IPS DF 4.7 (cell line): ENCODE measurements around the gene SLC12A2.

Source experiments
- DNase-seq: peaks from one replicate; pipeline ENCODE4 v3.0.0-alpha.2; 2013; ENCODE audit warnings: low spot score; ENCODE audit errors: extremely low read depth

The SLC12A2 gene

DNA sequence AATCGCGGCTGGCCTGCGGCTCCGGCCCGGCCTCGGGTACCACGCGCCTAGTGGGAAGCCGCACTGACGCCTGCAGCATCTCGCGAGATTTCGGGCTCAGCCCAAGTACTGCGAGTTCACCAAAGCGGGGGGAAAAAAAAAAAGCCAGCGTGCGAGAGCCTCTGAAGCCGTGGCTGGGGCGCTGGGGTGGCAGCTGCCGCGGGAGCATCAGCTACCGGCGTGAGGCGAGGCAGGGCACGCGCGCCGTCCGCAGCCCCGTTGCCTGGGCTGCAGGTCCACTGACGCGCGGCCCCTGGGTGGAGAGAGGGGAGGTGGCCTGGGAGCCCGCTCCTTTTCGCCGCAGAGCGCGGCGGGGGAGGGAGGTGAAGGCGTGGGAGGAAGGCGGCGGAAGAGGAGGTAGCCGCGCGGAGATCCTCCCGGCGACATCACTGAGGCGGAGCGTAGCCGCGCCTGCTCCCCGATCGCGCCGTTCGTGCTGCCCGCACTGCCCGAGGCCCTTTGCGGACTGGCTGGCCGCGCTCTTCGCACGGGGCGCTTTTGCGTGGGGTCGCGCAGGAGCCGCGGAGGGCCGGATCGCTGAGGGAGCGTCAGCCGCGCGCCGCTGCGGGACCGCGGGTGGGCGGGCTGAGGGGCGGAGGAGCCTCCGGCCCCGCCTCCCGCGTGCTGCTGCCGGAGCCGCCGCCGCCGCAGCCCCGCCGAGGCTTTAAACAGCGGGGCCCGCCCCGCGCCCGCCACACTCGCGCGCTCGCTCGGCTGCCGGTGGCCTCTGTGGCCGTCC is at the start of gene SLC12A2:
TSS of gene SLC12A2 (plus strand) at position 734 of the 778 bp plus-strand sequence. CDS start 189 bp downstream, outside the sequence.
- peak; percentile 71 for DNase-seq

DNA sequence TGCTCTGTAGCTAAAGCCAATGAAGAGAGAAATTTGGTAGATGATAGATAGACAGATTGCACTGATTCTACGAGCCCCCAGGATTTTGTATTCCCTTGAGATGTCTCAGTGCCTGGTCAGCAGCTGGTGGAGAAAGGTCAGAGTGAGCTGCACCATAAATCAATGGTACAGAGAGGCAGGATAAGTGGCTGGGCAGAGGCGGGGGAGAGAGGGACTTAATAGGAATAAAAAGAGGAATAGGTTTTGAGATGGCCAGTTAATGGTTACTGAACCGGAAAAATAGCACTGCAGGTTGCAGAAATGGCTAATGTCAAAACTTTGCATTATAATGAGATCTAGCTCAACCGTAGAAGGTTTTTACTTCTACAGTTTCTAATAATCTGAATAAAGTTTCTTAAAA is 47.9 kb upstream of the SLC12A2 start:
- no peak for DNase-seq

DNA sequence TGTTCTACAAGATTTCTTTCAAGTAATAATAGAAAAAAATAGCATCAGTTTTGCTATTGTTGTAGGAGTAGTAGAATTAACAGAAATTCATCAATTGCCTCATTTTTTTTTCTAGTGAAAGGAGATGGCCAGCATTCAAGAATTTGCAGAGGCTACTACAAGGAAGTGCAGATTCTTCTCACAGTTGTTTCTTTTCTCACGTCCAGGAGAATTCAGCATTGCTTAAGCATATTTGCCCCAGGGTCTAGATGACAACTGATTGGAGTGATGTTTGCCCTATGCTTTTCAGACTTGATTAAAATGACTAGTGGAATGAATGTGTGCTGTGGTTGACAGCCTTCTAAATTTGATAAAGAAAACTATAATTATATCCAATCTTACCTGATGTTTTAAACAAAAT is 46.6 kb upstream of the SLC12A2 start:
- no peak for DNase-seq

DNA sequence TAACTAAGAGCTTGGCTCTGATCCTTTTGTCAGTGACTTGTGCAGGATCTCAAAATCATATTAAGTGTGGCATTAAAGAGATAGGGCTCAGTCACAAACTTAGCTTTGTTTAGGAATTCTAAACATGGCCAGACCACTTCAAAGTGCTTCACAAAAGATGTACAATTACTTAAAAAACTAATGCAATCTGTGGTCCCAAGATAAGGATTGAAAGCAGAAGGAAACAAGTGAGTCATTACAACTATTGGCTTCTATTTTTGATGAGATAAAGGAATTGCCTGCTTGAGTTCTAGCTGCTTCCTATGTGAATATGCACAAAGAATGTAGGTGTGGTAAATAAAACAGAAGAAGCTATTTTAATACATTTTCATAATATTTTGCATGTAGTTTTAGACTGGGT is 44.9 kb upstream of the SLC12A2 start:
- DNase-seq: no peak

DNA sequence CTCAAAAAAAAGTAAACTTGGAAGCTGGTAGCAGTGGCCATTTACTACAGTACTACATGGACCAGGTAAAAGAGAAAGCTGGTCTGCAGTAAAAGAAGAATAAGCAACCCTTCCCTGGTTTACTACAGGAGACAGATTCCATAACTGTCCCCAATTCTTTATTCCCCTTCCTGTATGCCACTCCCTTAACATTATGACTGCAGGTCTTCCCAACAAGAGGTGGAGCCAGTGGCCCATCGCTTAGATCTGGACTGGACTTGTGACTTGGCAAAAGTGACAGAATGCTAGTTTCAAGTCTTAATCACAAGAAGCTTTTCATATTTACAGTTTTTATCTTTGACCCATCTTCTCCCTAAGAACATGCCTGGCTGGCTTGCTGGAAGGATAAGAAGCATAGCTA is 42.6 kb upstream of the SLC12A2 start:
- DNase-seq: no peak

DNA sequence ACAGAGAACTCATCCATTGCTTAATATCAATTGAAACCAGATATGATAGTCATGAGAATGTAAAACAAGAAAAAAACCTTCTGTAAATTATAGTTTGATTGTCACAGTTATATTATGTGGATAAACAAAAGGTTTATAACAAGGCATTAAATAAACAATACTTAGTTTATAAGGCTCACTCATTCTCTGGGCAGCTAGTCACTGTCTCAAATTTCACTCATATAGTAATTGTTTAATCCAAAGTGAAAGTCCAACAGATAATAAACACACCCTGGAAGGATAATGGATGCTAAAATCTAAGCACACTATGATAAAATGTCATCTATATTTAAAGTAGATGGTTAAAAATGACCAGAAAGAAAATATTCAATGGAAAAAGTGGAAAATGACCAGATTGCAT is 30.8 kb upstream of the SLC12A2 start:
- no peak for DNase-seq

DNA sequence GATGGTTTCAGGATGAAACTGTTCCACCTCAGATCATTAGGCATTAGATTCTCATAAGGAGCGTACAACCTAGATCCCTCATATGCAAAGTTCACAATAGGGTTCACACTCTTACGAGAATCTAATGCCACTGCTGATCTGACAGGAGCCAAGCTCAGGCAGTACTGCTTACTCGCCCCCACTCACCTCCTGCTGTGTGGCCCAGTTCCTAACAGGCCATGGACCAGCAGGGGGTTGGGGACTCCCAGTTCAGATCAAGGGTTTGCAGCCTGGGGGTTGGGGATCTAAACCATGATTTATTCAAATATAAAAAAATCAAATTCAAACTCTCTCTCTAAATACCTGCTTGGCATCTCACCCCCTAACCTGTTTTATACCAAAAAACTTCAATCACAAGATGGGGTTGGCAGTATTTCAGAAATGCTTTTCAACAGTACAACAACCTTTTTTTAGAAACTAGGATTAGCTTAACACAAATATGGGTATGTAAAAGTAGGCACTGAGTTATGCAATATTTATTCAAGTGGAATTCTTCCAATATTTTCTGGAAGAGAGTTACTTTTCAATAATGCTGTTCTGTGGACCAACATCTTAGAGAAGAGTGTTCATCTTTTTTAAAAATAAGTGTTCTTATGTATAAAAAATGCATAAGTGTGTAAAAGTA is 30.1 kb upstream of the SLC12A2 start:
- DNase-seq: no peak

DNA sequence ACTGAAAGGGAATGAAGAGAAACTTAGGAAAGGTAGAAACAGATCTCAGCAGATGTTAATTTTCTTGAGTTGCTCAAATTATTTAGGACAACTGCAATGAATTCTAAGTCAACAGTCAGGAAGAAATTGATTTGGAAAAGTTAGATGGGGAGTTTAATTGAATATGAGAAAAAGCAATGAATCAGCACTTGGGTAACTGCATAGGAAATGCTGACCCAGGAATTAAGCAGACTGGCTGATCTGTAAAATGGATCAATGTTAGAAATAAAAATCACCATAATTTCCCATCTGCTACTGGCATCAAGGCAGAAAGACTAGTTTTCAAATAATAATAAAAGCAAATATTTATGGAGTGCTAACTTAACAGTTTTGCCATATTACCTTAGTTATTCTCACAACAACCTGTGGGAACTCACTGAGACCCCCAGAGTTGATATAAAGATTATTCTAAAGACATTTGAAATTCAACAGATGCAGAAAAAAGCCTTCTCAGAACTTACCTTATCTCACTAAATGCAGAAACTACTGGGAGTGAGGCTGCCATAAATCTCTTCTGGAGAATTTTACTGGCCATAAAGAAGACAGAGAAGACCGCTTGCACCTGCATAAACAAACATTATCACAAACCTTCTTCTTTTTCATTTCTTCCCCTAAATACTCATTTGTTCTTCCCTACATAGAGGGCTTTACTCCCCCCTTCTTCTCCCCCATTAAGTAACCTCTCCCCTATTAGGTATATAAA is 22.8 kb upstream of the SLC12A2 start:
- no peak for DNase-seq

DNA sequence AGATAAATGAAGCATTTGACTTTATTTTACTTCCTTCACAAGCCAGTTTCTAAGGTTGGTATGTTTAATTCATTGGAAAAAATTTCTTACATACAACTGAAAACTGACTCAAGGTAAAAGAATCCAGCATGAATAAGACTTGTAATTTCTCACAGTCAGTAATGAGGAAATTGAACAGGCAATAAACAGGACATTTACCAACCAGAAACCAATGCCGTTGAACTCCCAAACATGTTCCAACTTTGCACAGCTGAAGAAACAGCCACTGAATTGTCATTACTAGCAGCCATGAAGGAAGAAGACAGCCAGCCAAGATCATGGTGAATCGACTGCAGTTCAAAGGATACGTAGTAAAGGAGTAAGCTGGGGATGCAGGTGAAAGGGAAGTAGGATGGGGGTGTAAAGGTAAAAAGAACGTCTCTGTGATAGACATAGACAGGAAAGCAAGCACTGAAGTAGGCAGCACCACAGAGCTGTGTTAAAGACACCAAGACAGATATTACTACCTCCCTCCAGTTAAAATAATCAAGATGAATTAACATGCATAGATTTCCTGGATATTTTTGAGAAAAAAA is 21.3 kb upstream of the SLC12A2 start:
- no peak for DNase-seq

DNA sequence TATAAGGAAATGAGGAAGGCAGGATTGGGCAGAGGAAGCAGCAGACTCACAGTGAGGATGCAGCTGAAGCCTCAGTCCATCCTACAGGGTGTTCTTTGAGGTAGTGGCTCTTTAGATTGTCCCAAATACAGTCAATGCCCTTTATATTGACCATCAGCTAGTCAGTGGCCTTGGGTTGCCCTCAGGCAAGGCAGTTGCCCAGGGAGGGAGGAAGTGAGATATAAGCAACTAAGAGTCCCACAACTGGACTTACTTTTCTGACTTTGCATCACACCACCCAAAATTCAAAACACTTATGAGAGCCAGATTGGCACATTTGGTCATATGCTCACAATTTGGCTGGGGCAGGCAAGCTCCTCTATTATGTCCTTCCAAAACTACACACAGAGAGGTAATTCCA is 9.4 kb upstream of the SLC12A2 start:
- no peak for DNase-seq

DNA sequence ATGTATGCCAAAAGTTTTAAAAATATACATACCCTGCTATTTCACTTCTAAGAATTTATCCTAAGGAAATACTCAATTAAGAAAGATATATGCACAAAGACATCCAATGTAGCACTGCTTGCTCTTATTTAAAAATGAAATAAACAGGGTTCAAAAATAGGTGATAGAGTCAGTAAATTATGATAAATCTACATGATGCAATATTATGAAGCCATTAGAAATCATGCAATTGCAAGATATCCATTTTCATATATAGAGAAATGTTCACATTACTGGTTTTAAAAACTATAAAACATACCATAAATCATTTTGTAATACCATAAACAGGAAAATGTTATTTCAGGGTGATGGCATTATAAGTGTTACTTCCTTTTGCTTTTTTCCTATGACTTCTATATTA is 8.6 kb upstream of the SLC12A2 start:
- DNase-seq: no peak

DNA sequence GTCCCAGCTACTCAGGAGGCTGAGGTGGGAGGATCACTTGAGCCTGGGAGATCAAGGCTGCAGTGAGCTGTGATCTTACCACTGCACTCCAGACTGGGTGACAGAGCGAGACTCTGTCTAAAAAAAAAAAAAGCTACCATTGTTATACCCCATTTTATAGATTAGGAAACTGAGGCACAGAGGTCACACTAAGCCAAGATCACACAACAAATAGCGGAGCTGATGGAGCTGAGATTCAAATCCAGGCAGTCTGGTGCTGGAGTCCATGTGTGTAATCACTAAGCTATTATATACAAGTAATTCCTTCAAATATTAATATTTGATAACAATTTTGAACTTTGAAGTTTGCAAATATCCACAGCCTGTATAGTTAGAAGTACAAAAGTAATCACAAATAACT is 6.0 kb upstream of the SLC12A2 start:
- no peak for DNase-seq

DNA sequence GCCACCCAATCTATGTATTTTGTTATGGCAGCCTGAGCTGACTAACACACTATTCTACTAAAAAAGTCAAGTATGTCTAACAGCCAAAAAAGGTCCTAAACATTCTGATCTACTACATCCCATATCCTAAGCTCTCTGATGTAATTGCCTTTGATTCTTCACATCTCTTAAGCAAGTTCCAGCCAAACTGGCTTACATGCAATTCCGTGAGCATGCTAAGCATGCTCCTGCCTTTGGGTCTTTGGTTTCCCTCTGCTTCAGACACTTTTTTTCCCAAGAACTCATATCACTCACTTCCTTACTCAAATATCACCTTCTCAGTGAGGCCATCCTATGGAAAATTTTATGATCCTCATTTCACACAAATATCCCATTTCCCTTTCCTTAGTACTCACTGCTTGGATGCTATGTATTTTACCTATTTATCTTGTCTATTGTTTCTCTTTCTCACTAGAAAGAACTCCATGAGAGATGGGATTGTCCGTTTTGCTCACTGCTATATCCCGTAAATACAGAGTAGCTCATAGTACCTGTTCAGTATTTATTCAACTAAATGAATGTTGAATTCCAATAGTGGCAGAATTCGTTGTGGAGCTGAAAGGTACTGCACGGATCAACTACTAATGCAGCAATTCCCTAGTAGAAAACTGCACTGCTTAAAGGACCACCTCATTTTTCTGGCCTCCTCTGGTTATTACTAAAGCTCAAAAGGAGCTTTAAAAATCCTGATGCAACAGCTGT is 2.3 kb upstream of the SLC12A2 start:
- DNase-seq: no peak

DNA sequence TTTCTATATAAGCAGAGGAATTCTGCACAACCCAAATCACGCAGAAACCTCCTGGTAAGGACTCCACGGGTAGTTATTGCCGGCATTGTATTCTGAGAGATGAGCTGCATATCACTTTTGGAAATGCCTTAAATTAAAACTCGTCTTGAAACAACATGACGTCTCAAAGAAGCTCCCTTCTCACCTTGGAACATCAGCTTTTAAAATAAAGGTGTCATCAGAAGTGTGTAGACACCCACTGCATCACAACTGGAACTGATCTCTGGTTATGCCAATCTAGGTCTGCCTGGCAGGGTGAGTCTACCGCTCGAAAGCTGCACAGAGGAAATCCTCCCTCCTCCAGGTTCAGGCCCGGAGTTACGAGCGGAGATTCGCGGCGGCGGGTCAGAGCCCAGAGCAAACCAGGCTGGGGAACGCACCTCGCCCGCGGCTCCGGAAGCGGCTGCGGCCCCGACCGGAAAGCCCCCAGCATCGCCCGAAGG is 974 bp upstream of the SLC12A2 start:
- no peak for DNase-seq

DNA sequence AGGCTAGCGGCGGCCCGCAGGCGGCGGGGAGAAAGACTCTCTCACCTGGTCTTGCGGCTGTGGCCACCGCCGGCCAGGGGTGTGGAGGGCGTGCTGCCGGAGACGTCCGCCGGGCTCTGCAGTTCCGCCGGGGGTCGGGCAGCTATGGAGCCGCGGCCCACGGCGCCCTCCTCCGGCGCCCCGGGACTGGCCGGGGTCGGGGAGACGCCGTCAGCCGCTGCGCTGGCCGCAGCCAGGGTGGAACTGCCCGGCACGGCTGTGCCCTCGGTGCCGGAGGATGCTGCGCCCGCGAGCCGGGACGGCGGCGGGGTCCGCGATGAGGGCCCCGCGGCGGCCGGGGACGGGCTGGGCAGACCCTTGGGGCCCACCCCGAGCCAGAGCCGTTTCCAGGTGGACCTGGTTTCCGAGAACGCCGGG is 253 bp downstream of the SLC12A2 start:
- DNase-seq: no peak

DNA sequence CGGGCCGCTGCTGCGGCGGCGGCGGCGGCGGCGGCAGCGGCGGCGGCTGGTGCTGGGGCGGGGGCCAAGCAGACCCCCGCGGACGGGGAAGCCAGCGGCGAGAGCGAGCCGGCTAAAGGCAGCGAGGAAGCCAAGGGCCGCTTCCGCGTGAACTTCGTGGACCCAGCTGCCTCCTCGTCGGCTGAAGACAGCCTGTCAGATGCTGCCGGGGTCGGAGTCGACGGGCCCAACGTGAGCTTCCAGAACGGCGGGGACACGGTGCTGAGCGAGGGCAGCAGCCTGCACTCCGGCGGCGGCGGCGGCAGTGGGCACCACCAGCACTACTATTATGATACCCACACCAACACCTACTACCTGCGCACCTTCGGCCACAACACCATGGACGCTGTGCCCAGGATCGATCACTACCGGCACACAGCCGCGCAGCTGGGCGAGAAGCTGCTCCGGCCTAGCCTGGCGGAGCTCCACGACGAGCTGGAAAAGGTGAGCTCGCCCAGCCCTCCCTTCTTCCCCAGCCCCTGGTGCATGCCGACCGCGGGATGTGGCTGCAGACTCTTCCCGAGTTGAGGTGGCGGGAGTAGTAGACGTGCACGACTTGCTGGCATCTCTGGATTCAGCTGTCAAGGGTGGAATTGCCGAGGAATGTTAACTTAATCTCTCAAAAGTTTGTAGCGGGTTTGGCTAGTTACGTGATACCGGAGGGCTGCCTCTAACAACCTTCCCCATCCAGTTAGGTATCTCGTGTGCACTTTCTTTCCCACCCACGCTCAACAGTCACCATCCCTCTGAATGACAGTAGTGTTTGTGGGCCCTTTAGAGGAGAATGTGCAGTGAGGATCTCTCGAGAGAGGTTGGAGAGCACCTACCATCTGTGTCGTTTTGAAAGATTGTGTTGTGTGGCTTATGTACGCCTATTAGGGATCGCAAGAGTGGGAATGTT is 932 bp downstream of the SLC12A2 start:
- DNase-seq: no peak

DNA sequence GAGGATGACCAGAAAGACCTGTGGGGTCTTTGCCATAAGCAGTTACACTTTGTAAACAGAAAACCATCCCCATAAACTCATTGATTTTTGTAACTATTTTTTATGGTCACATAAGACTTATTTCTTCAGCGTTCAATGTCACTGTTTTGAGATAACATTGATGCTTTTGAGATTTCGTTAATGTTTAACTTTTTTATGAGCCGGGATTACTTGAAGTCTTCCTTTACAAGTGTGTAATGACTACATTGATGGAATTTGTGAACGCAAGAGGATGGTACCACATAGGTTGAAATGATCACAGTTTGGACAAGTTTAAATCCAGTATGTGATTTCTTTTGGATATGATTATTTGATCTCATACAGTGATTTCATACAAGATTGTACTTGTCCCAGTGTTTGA is 1.8 kb downstream of the SLC12A2 start:
- DNase-seq: no peak

DNA sequence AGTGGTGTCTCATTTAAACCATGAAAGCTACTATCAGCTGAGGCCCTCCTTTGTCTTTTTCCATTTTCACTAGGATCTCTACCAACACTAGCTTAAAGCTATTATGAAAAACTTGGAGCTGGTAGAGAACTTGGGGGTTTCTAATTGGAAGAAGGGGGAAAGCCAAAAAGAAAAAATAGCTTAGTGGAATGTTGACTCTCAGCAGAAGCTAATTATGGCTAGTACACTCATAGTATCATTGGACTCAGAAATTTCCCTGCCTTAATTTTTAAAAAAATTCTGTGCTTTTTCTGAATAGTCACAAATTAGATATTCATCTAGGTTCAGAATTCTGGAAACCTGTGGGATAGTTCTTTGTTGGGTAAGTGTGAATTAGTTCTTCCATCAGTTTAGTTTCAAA is 8.0 kb downstream of the SLC12A2 start:
- DNase-seq: no peak

DNA sequence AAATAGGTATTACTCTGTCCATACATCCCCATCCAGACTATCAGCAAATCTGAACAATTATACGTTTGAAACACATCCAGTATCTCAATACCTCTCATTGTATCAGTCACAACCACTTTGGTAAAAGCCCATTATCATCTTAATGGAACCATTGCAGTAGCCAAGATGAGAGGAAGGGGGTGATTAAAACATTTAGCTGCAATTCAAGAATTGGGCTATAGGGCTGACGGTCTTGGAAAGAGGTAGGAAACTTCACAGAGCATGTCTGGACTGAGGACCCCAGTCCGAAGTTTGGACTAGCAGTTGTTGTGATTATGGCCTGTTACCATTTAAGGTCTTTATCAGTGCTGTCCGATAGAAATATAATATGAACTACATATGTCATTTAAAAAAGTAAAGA is 8.6 kb downstream of the SLC12A2 start:
- no peak for DNase-seq

DNA sequence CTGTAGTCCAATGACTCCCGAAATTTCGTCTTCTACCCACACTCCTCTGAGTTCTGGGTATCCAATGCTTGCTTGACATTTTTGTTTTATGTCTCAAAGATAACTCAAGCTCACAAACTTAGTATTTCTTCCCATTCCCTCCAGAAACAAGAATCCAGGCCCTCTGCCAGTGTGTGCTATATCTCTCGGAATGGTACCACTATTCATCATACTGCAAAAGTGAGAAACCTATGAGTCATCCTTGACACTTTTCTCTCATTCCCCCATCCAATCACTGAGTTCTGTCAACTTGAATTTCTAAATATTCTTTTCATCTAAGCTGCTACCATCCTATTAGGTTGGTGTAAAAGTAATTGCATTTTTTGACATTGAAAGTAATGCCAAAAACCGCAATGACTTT is 9.8 kb downstream of the SLC12A2 start:
- DNase-seq: no peak
